Keratinocyte (primary cell): Measurements from ENCODE around the gene SURF2. TPM values are rescaled to one million over a fixed set of nuclear protein-coding genes. Genes with fewer than 3 reads are reported as not detected.

ENCODE experiments used
- DNase-seq: peaks from one replicate; pipeline ENCODE4 v3.0.0-alpha.2; 2011; ENCODE audit warnings: low read depth, missing footprints, low spot score
- FAIRE-seq: peaks from 2 replicates; lab custom pipeline; 2011; peaks lifted over from hg19 to GRCh38; lab: Jason Lieb, UNC
- H2AFZ ChIP-seq: 2 replicates; pipeline ENCODE4 v1.6.0; 2012; ENCODE audit warnings: low read length, control low read depth, inconsistent platforms; ENCODE audit not compliant: control insufficient read depth
- H3K27ac ChIP-seq: 2 replicates; pipeline ENCODE4 v1.5.1; 2011; ENCODE audit warnings: low read length; ENCODE audit not compliant: control insufficient read depth, insufficient read depth
- H3K27me3 ChIP-seq: 3 replicates; pipeline ENCODE4 v1.6.0; 2011; ENCODE audit warnings: low read length; ENCODE audit not compliant: control insufficient read depth, insufficient read depth; ENCODE audit errors: extremely low read depth
- H3K36me3 ChIP-seq, 2 experiments: 2 replicates in 1 of 2; 3 replicates in 1 of 2; pipeline ENCODE4 v1.5.1; 2011; ENCODE audit warnings: low read length in 2 of 2, mild to moderate bottlenecking in 1 of 2; ENCODE audit not compliant: control insufficient read depth in 2 of 2, insufficient read depth in 2 of 2; ENCODE audit errors: extremely low read depth in 1 of 2
- H3K4me1 ChIP-seq: 3 replicates; pipeline ENCODE4 v1.5.1; 2011; ENCODE audit warnings: low read length; ENCODE audit not compliant: control insufficient read depth, insufficient read depth; ENCODE audit errors: extremely low read depth
- H3K4me2 ChIP-seq: 3 replicates; pipeline ENCODE4 v1.6.0; 2011; ENCODE audit warnings: low read depth, low read length; ENCODE audit not compliant: control insufficient read depth, insufficient read depth; ENCODE audit errors: extremely low read depth
- H3K4me3 ChIP-seq, 3 experiments: fragments of 200-600 bp in 1 of 3; sonication (generic) in 1 of 3; 2 replicates in 2 of 3; 3 replicates in 1 of 3; pipeline ENCODE4 v1.5.1; 2011 to 2016; ENCODE audit warnings: low read length in 3 of 3, mild to moderate bottlenecking in 3 of 3, control low read depth in 2 of 3, inconsistent platforms in 1 of 3, low read depth in 1 of 3, mixed read lengths in 1 of 3, mixed run types in 1 of 3, moderate library complexity in 1 of 3; ENCODE audit not compliant: control insufficient read depth in 2 of 3, insufficient read depth in 2 of 3; ENCODE audit errors: extremely low read depth in 1 of 3
- H3K79me2 ChIP-seq: 2 replicates; pipeline ENCODE4 v1.6.0; 2012; ENCODE audit warnings: low read length; ENCODE audit not compliant: control insufficient read depth, insufficient read depth
- H3K9ac ChIP-seq: 3 replicates; pipeline ENCODE4 v1.6.0; 2011; ENCODE audit warnings: low read length; ENCODE audit not compliant: control insufficient read depth, insufficient read depth; ENCODE audit errors: extremely low read depth
- H3K9me1 ChIP-seq: 3 replicates; pipeline ENCODE4 v1.6.0; 2011; ENCODE audit warnings: low read length; ENCODE audit not compliant: control insufficient read depth, insufficient read depth; ENCODE audit errors: extremely low read depth
- H3K9me3 ChIP-seq: 2 replicates; pipeline ENCODE4 v1.5.1; 2012; ENCODE audit warnings: low read depth, low read length; ENCODE audit not compliant: control insufficient read depth
- H4K20me1 ChIP-seq: 3 replicates; pipeline ENCODE4 v1.6.0; 2011; ENCODE audit warnings: low read length; ENCODE audit not compliant: control insufficient read depth, insufficient read depth; ENCODE audit errors: extremely low read depth
- EZH2 ChIP-seq: IDR thresholded peaks from one replicate; pipeline ENCODE4 v1.6.1; 2012; ENCODE audit warnings: inconsistent platforms, mild to moderate bottlenecking, low read length, moderate library complexity
- dilution Hi-C: fragments of 300-500 bp; cut with MboI; formaldehyde crosslinking; loops from one replicate; pipeline ENCODE4 v1.7.0; 2020; ENCODE audit warnings: low sequenced_read_pairs; ENCODE audit not compliant: extremely low pct_ligation_motif_present
- polyA plus RNA-seq, 5 experiments: library from polyadenylated mRNA; depleted of rRNA in 3 of 5; stranded (reverse) in 3 of 5; stranded (forward) in 1 of 5; unstranded in 1 of 5; fragments of >200 nt; gene quantifications; 1 replicate in 1 of 5; 2 replicates in 3 of 5; 3 replicates in 1 of 5; pipeline versions ENCODE4 v1.2.1 to v1.2.3, GENCODE V29; 2011 to 2012; ENCODE audit warnings: missing spikeins in 2 of 5, low read depth in 1 of 5, low replicate concordance in 1 of 5
- TF ChIP-seq, protein P1 (sequence below), 3 experiments: IDR thresholded peaks in 1 of 3; conservative IDR thresholded peaks in 1 of 3; optimal IDR thresholded peaks in 1 of 3; 2 replicates in 2 of 3; 3 replicates in 1 of 3; pipeline versions ENCODE3 to v1.5.1; 2011; ENCODE audit warnings: low read length in 3 of 3, mild to moderate bottlenecking in 3 of 3, moderate library complexity in 2 of 3, control low read depth in 1 of 3, inconsistent platforms in 1 of 3; ENCODE audit not compliant: insufficient read depth in 2 of 3; ENCODE audit errors: extremely low read depth in 1 of 3

The SURF2 gene
- polyA plus RNA-seq, 1 donor (not counting 4 experiments of a cell fraction or from before 2014, with no cell fraction given): 28.2 TPM

DNA sequence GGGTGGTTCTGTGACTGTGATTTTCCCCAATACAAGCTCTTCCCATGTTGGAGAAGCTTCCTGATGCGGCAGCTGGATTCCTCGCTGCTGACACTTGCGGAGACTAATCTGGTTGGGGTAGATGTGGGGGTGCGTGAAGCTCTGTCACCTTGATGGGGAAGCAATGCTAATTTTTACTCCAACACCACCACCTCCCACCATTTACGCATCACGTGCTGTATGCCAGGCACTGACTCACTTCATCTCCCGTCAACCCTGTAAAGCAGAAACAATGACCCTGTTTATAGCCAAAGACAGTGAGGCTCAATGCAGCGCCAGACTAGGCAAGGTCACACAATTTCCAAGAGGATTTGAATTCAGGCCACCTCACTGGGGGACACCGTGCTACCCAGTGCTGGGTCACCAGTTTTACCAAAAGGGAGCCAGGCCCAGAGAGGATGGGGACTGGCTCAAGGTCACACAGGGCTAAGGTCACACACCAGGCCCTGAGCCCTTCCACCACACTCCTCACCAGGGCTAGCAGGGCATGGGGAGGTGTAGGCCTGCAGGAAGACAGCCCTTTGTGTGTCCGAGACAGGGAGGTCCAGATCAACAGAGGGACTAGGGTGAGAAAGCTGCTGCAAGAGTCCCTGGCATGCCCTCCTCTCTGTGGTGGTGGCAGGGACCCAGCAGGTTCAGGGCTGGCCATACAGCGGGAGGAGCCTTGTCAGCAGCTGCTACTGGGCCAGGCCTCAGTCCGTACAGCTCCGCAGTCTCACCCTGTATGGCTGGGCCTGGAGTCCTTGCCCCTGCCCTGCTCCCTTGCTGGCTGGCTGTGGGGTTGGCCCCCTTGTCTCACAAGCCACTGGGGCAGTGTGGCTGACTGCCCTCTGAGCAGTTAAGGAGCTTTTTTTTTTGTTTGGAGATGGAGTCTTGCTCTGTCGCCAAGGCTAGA lies 23.1 kb downstream of the SURF2 start:
- no peak for DNase-seq

DNA sequence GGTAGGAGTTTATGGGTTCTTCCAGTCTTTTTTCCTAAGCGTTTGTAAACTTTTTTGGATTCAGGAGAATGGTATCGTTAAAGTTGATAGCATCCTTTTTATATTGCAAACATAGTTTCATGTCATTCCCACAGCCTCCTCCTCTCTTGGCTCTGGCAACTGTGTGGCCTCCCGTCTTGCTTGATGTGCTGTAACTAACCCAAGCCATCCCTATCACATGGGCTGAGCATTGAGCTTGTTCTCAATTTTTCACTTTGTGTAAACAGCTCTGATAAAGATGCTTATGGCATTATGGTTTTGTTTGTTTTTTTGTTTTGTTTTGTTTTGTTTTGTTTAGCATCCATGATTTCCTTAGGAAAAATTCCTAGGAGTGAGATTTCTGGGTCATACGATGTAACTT lies 24.4 kb downstream of the SURF2 start:
- dilution Hi-C loops: no loop called here
- Histone ChIP-seq H2AFZ (no peak overlapping the region), H3K4me2 (no peak overlapping the region), H3K27ac (no peak overlapping the region), H3K9me1 (no peaks in the 10 kb centered on the region), H3K4me3 (no peak overlapping the region), H3K4me1 (peaks cover 4% of the 10 kb centered on the region), H4K20me1 (no peaks in the 10 kb centered on the region), H3K9ac (no peak overlapping the region), H3K36me3 (no peaks in the 10 kb centered on the region), H3K9me3 (no peaks in the 10 kb centered on the region), H3K27me3 (no peaks in the 10 kb centered on the region), H3K79me2 (no peaks in the 10 kb centered on the region)
- TF ChIP-seq, protein P1, sequence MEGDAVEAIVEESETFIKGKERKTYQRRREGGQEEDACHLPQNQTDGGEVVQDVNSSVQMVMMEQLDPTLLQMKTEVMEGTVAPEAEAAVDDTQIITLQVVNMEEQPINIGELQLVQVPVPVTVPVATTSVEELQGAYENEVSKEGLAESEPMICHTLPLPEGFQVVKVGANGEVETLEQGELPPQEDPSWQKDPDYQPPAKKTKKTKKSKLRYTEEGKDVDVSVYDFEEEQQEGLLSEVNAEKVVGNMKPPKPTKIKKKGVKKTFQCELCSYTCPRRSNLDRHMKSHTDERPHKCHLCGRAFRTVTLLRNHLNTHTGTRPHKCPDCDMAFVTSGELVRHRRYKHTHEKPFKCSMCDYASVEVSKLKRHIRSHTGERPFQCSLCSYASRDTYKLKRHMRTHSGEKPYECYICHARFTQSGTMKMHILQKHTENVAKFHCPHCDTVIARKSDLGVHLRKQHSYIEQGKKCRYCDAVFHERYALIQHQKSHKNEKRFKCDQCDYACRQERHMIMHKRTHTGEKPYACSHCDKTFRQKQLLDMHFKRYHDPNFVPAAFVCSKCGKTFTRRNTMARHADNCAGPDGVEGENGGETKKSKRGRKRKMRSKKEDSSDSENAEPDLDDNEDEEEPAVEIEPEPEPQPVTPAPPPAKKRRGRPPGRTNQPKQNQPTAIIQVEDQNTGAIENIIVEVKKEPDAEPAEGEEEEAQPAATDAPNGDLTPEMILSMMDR (optimal IDR thresholded peaks at IDR 0.05 in 1 of 3, IDR thresholded peaks at IDR 0.05 in 1 of 3, conservative IDR thresholded peaks at IDR 0.05 in 1 of 3; ENCODE audit: extremely low read depth in 1 of 3, insufficient read depth in 2 of 3, low read length in 3 of 3): no peak
- TF ChIP-seq EZH2: no peak
- no peak for DNase-seq
- no peak for FAIRE-seq

More for the DNA sequence above, 23.1 kb downstream of the SURF2 start:
- Histone ChIP-seq H3K4me3 (no peak overlapping the region), H3K27ac (no peak overlapping the region), H3K79me2 (peaks cover 11% of the 10 kb centered on the region), H3K9ac (no peak overlapping the region), H3K9me1 (no peaks in the 10 kb centered on the region), H2AFZ (no peak overlapping the region), H4K20me1 (peaks cover 2% of the 10 kb centered on the region), H3K4me2 (no peak overlapping the region), H3K4me1 (peaks cover 6% of the 10 kb centered on the region), H3K9me3 (no peaks in the 10 kb centered on the region), H3K27me3 (no peaks in the 10 kb centered on the region), H3K36me3 (no peaks in the 10 kb centered on the region)
- TF ChIP-seq, protein P1 (optimal IDR thresholded peaks at IDR 0.05 in 1 of 3, IDR thresholded peaks at IDR 0.05 in 1 of 3, conservative IDR thresholded peaks at IDR 0.05 in 1 of 3; ENCODE audit: extremely low read depth in 1 of 3, insufficient read depth in 2 of 3, low read length in 3 of 3): no peak
- no peak for TF ChIP-seq EZH2
- dilution Hi-C loops: no loop called here
- FAIRE-seq: no peak
